ENCODE results near the gene SLC35A5. TPM values are rescaled to one million over a fixed set of nuclear protein-coding genes. Genes with fewer than 3 reads are reported as not detected.

The SLC35A5 gene
- total RNA-seq, 1 experiment from 2014 or later, result 21.4 TPM

DNA sequence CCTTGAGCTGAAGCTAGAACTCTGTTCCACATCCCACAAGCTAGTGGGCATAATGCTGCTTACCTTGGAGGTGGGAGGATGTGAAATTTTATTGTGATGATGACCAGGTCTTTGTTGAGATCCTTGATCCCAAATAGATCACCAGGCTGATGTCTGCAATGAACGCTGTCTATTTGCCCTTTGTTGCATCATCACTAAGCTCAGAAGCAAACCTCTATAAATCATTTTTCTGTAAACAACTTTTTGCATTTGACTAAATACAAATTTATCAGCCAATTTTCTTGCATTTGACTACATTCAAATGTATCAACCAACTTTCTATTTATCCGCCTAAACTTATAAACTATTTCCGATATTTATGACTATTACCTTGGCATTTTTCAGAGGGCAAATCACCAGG is 69.4 kb downstream of the SLC35A5 start:
- intact Hi-C loops (cut with micrococcal nuclease), result no loop called here
- H3K4me2 ChIP-seq (ENCODE audit: low read length), result no peak overlapping the region
- POLR2A ChIA-PET, result no interaction called here

DNA sequence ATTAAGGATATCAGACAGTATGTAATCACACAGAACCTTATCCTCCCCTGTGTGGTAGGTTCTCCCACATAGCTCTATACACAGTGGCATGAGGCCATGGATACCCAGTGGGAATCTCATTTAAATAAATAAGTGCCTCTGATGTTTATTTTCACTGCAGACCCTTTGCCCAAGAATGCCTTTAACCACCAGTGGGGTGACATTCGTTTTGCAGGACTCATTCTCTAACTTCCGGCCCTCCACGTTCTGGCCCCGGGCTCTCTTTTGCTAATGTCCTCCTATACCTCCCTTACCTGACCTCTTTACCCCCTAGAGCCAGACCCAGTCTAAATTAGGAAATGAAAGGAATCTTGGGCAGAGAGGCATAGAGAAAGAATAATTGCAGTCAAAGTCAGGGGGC is 70.8 kb downstream of the SLC35A5 start:
- intact Hi-C loops (cut with micrococcal nuclease), result no loop called here
- H2AFZ ChIP-seq (ENCODE audit: low read depth, low read length, poor library complexity, severe bottlenecking), result no peak overlapping the region
- H3K79me2 ChIP-seq (ENCODE audit: insufficient read depth, low read length), result no peaks in the 10 kb centered on the region
- ChIA-PET POLR2A (no interaction called here), CTCF (no interaction called here), RAD21 (ENCODE audit: low non-redundant PET in 1 of 2, low total read pairs in 2 of 2, uncharacterized antibody in 2 of 2, unreplicated experiment in 2 of 2) (no interaction called here)
- H3K9me3 ChIP-seq (ENCODE audit: control insufficient read depth in 1 of 2, insufficient read depth in 1 of 2, low read depth in 1 of 2, low read length in 2 of 2), result no peaks in the 10 kb centered on the region
- no TSS peak for BruUV-seq (replicated peaks)
- no peaks in the 10 kb centered on the region for H3K9me2 ChIP-seq (ENCODE audit: insufficient read depth)
- no peak overlapping the region for H3K4me2 ChIP-seq (ENCODE audit: low read length)
- no peak for ATAC-seq
- H3K4me3 ChIP-seq (replicated peaks in 1 of 2; ENCODE audit: low read depth in 1 of 2, low read length in 2 of 2), result no peak overlapping the region
- no peaks in the 10 kb centered on the region for H4K20me1 ChIP-seq (ENCODE audit: insufficient read depth)
- peaks cover 0 to 6% of the 10 kb centered on the region in 2 experiments; a peak in 2 of 4 replicates for H3K4me1 ChIP-seq (ENCODE audit: control insufficient read depth in 1 of 2, insufficient read depth in 2 of 2, low read length in 2 of 2)
- no peak for DNase-seq (ENCODE audit: low read depth, low spot score)
- no peaks in the 10 kb centered on the region for H3K27me3 ChIP-seq (ENCODE audit: insufficient read depth, low read length)
- no peak overlapping the region for H3K27ac ChIP-seq (ENCODE audit: low read depth, low read length)
- H3K9ac ChIP-seq (ENCODE audit: low read length), result no peak overlapping the region
- H3K36me3 ChIP-seq (ENCODE audit: control insufficient read depth in 1 of 2, insufficient read depth in 2 of 2, low read length in 2 of 2), result no peaks in the 10 kb centered on the region
- TF ChIP-seq SRF (IDR thresholded peaks at IDR 0.05; ENCODE audit: low read depth), result no peak
- no peak for TF ChIP-seq SIN3A (IDR thresholded peaks at IDR 0.05; ENCODE audit: low read depth)
- TF ChIP-seq POLR2A (IDR thresholded peaks at IDR 0.05; ENCODE audit: borderline replicate concordance, extremely low read depth, insufficient read depth, insufficient read length), result no peak
- TF ChIP-seq, protein P1, sequence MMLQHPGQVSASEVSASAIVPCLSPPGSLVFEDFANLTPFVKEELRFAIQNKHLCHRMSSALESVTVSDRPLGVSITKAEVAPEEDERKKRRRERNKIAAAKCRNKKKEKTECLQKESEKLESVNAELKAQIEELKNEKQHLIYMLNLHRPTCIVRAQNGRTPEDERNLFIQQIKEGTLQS (IDR thresholded peaks at IDR 0.05), result no peak
- TF ChIP-seq, protein P2, sequence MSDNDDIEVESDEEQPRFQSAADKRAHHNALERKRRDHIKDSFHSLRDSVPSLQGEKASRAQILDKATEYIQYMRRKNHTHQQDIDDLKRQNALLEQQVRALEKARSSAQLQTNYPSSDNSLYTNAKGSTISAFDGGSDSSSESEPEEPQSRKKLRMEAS (IDR thresholded peaks at IDR 0.05), result no peak
- TF ChIP-seq, protein P3, sequence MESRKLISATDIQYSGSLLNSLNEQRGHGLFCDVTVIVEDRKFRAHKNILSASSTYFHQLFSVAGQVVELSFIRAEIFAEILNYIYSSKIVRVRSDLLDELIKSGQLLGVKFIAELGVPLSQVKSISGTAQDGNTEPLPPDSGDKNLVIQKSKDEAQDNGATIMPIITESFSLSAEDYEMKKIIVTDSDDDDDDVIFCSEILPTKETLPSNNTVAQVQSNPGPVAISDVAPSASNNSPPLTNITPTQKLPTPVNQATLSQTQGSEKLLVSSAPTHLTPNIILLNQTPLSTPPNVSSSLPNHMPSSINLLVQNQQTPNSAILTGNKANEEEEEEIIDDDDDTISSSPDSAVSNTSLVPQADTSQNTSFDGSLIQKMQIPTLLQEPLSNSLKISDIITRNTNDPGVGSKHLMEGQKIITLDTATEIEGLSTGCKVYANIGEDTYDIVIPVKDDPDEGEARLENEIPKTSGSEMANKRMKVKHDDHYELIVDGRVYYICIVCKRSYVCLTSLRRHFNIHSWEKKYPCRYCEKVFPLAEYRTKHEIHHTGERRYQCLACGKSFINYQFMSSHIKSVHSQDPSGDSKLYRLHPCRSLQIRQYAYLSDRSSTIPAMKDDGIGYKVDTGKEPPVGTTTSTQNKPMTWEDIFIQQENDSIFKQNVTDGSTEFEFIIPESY (IDR thresholded peaks at IDR 0.05; ENCODE audit: extremely low read depth, insufficient replicate concordance, low read length), result no peak
- no peak for TF ChIP-seq POLR2AphosphoS5 (IDR thresholded peaks at IDR 0.05; ENCODE audit: low read depth, low read length)
- TF ChIP-seq CEBPB (IDR thresholded peaks at IDR 0.05; ENCODE audit: low read depth), result no peak
- no peak for TF ChIP-seq JUND (IDR thresholded peaks at IDR 0.05)
- TF ChIP-seq FOSL1 (IDR thresholded peaks at IDR 0.05; ENCODE audit: low read depth), result no peak
- TF ChIP-seq ELF1 (IDR thresholded peaks at IDR 0.05; ENCODE audit: borderline replicate concordance, low read depth), result no peak
- TF ChIP-seq, protein P4, sequence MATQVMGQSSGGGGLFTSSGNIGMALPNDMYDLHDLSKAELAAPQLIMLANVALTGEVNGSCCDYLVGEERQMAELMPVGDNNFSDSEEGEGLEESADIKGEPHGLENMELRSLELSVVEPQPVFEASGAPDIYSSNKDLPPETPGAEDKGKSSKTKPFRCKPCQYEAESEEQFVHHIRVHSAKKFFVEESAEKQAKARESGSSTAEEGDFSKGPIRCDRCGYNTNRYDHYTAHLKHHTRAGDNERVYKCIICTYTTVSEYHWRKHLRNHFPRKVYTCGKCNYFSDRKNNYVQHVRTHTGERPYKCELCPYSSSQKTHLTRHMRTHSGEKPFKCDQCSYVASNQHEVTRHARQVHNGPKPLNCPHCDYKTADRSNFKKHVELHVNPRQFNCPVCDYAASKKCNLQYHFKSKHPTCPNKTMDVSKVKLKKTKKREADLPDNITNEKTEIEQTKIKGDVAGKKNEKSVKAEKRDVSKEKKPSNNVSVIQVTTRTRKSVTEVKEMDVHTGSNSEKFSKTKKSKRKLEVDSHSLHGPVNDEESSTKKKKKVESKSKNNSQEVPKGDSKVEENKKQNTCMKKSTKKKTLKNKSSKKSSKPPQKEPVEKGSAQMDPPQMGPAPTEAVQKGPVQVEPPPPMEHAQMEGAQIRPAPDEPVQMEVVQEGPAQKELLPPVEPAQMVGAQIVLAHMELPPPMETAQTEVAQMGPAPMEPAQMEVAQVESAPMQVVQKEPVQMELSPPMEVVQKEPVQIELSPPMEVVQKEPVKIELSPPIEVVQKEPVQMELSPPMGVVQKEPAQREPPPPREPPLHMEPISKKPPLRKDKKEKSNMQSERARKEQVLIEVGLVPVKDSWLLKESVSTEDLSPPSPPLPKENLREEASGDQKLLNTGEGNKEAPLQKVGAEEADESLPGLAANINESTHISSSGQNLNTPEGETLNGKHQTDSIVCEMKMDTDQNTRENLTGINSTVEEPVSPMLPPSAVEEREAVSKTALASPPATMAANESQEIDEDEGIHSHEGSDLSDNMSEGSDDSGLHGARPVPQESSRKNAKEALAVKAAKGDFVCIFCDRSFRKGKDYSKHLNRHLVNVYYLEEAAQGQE (IDR thresholded peaks at IDR 0.05; ENCODE audit: low read depth), result no peak
- TF ChIP-seq EGR1 (IDR thresholded peaks at IDR 0.05; ENCODE audit: low read depth), result no peak

More for the DNA sequence above, 69.4 kb downstream of the SLC35A5 start:
- ATAC-seq, result no peak
- no peaks in the 10 kb centered on the region for H3K36me3 ChIP-seq (ENCODE audit: control insufficient read depth in 1 of 2, insufficient read depth in 2 of 2, low read length in 2 of 2)
- DNase-seq (ENCODE audit: low read depth, low spot score), result no peak
- no peak overlapping the region for H2AFZ ChIP-seq (ENCODE audit: low read depth, low read length, poor library complexity, severe bottlenecking)
- TF ChIP-seq CEBPB (IDR thresholded peaks at IDR 0.05; ENCODE audit: low read depth) (0 out of 2 replicates have a peak, but pooled peaks have one; percentile 11), EZH2 (IDR thresholded peaks at IDR 0.05) (no peak), EGR1 (IDR thresholded peaks at IDR 0.05; ENCODE audit: low read depth) (no peak)
- ChIA-PET RAD21 (ENCODE audit: low non-redundant PET in 1 of 2, low total read pairs in 2 of 2, uncharacterized antibody in 2 of 2, unreplicated experiment in 2 of 2) (no interaction called here), CTCF (interaction anchor here (1.8 kb wide), 1 partner anchor 11 kb away, joined by 4 read pairs; no protein-coding TSS in a partner anchor)
- no peaks in the 10 kb centered on the region for H3K9me2 ChIP-seq (ENCODE audit: insufficient read depth)
- H3K9ac ChIP-seq (ENCODE audit: low read length), result no peak overlapping the region
- no peak overlapping the region for H3K4me3 ChIP-seq (replicated peaks in 1 of 2; ENCODE audit: low read depth in 1 of 2, low read length in 2 of 2)
- no peaks in the 10 kb centered on the region for H3K9me3 ChIP-seq (ENCODE audit: control insufficient read depth in 1 of 2, insufficient read depth in 1 of 2, low read depth in 1 of 2, low read length in 2 of 2)
- no peaks in the 10 kb centered on the region for H3K27me3 ChIP-seq (ENCODE audit: insufficient read depth, low read length)
- BruUV-seq (replicated peaks), result no TSS peak
- no peak overlapping the region for H3K27ac ChIP-seq (ENCODE audit: low read depth, low read length)
- H4K20me1 ChIP-seq (ENCODE audit: insufficient read depth), result no peaks in the 10 kb centered on the region
- no peaks in the 10 kb centered on the region for H3K79me2 ChIP-seq (ENCODE audit: insufficient read depth, low read length)
- peaks cover 0 to 6% of the 10 kb centered on the region in 2 experiments; a peak in 2 of 4 replicates for H3K4me1 ChIP-seq (ENCODE audit: control insufficient read depth in 1 of 2, insufficient read depth in 2 of 2, low read length in 2 of 2)
